Activated CD4-positive, alpha-beta T cell treated with anti-CD3 and anti-CD28 coated beads for 1 hour (primary cell): Measurements from ENCODE around the gene CARMIL1.

Experiments
- DNase-seq: peaks from one replicate; pipeline ENCODE4 v3.0.0-alpha.2; 2020

CARMIL1 gene

DNA sequence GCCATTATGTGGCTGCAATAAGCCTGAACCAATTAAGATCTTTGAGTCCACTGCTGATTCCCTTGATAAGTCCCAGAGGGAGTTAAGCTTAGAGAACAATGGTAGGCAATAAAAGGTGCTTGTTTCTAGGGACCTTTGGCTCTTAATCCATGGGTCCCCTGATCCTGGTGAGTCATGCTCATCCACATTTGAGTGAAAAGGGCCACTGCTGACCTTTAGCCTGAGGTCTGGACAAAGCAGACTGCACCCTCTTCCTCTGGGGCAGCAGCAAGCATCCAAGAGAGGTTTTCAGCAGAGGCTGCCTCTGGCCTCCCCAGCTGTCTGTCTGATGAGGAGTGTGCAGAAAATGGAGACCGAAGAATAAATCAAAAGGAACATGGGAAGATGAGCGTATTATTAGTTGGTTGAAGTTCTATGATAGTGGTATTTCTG is 356.7 kb downstream of the CARMIL1 start:
- no peak for DNase-seq

DNA sequence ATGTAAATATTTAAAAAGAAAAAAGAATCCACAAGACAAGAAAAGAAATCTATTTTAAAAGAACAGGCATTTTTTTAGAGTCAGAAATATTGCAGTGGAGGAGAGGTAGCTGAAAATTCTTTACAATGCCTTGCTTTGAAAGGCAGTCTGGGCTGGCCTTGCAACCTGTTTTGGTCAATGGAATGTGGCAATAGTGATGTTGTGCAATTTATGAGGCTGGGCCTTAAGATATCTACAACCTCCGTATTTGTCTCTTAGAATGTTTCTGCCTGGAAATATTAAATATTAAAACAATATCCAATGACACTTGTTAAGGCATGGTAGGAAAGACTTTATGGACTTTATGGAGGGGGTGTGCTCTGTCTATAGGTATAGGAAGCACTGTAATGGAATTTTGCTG is 358.0 kb downstream of the CARMIL1 start:
- no peak for DNase-seq

DNA sequence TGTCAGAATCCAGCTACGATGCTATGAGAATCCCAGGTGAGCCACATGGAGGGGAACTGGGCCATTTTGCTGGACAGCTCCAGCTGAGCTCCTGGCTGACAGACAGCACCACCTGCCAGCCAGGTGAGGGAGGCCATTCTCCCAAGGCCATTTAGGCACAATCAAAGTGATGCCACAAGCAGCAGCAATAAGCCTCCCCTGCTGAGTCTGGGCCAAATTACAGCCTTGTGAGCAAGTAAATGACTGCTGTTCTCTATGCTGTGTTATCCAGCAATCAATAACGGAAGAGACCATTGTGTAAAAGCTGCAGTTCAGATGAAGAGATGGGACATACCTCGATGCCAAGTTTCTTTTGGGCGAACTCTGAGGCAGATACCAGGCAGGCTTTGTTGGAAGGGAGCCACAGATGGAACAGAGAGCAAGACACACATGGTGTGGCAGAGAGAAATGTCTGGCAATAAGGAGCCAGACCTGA is 358.8 kb downstream of the CARMIL1 start:
- DNase-seq, result no peak

DNA sequence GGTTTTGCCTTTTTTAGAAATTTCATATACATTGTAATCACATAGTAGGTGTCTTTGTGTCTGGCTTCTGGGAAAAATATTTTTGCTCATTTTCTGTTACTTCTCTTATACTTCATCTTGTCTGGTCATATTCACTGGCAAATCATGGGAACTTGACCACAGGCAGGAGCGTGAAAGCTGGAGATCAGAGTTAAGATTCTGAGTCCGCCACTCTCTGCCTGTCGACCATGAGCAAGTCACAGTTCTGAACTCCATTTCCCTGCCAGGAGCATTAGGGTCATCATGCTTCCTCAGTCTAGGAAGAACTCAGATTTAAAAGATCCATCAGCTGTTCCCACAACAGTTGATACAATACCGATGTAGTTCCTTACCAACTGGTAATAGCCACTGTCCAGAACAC is 360.5 kb downstream of the CARMIL1 start:
- DNase-seq, result no peak

DNA sequence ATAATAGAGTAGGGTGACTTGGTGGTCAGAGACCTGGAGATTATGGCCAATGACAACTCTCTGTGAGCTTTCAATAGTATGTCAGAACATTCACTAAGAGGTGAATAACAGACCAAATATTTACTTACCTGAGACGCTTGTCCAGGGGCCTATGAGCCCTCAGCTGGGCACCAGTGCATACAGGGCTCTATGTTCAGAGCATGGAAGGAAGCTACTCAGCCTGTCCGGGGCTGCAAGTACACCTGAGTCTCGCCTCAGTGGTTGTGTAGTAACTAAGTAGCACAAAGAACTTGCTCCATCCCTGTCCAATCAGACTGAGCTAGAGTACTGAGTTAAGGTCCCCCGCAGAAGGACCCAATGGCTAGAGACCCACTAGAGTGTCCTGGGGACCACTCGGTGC is 361.3 kb downstream of the CARMIL1 start:
- no peak for DNase-seq

DNA sequence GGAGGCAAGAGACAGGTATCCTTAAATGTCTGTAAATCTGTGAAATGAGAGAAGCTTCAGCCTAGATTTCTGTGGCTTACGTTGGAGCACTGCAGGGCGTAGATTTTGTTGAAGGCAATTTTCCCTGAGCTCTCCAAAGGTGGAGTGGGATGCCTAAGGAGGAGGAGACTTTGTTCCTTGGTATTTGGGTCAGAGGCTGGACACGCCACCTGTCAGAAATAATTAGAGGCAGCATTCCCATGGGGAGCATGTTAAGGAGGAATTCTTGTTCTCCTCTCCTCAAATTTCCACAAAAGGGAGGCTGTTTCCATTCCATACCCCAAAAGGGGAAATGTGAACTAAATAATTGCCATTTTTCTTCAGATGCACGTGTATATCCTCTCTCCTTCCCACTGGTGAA is 361.7 kb downstream of the CARMIL1 start:
- DNase-seq, result no peak

DNA sequence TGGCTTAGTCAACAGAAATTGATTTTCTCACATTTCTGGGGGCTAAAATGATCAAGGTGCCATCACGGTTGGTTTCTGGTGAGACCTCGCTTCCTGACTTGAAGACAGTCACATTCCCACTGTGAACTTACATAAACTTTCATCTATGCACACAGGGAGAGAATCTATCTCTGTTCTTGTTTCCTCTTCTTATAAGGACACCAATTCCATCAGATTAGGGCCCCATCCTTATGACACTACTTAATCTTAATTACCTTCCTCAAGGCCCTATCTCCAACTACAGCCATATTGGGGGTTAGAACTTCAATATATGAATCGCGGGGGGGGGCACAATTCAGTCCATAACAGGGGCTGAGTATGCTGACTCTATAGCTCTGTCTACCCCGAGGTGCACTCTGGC is 362.2 kb downstream of the CARMIL1 start:
- DNase-seq, result no peak

DNA sequence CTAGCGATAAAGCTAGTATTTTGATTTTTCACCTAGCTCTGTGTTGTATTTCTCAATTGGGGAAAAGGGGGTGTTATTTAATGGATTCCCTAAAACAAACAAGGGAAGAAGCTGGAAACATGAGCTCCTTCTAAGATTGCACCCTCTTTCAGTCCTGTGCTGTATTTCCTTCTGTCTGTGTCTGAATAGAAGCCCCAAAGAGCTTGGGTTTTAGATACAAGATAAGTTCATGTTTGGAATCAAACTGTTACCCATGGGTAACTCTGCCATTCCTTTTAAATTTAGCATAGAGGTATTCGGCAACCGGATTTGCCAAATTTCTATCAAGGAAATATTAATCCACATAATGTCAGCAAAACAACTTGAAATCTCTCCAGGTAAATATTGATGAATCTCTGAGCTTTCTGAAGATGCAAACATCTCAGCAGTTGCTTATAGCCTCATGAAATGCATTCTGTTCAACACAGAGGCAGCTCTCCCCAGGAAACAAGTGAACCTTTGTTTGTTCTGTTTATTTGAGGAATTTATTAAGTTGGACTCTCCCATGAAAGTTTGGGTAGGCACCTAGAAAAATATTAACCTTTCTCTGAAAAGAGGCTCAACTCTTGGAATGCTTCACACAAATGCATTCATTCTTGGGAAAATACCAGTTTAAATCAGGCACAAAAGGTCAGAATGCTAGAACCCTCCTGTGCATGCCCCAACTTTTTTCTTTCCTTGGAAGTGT is 362.9 kb downstream of the CARMIL1 start:
- DNase-seq, result no peak

DNA sequence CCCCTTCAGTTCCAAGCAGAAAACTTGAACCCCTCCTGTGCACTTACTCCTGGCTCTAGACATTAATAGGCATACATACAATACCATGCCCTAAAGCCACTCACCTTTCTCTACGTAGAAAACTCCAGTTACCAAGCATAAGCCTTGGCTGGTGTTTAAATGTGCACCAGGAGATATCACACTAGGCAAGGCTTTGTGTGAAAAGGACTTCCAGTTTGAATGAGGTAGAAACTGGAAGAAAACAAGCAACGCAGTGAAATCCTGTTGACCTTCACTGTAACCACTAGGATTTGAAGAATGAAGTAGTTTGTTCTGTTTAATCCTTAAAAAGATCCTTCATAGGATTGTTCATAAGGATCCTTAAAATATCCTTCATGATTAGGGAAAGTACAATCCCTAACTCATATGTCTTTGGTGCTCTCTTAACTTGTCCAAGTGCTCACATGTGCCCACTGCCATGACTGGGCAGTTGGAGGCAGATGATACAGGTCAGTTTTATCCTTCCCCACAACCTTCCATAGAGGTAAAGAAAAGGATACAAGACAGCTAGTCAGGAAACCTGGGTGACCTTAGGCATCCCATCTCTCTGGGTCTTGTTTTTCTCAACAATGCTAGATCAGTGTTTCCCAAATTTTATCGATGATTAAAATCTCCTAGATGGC is 363.6 kb downstream of the CARMIL1 start:
- no peak for DNase-seq

DNA sequence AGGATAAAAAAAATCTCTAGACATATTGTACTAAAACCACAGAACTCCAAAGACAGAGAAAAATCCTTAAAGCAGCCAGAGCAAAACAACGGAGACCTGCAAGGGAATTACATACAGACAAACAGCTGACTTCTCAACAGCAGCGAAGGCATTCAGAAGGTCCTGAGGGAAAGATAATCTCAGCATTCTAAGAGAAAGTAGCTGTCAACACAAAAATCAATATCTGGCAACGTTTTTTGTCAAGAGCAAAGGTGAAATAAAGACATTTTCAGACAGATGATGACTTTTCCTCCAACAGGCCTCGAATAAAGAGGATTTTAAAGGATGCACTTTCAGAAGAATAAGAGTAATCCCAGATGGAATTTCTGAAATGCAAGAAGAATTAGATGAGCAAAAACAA is 366.7 kb downstream of the CARMIL1 start:
- no peak for DNase-seq

DNA sequence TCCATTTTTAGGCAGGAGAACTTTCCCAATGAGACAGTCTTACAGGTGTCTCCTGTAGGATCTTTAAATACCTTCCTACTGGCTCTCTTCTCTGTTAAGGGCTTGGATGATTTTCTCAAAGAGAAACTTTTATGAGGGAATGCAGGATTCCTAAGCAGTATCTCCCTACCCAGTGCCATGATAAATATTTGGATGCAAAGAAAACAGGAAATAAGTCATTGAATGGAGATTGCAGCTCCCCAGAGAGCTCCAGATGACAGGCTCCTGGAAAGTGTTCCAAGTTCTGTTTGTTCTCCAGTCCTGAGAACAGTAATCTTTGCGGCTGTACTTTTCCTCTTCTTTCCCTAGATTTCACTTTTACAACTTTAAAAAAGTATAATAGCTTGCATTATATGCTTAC is 370.4 kb downstream of the CARMIL1 start:
- DNase-seq, result no peak

DNA sequence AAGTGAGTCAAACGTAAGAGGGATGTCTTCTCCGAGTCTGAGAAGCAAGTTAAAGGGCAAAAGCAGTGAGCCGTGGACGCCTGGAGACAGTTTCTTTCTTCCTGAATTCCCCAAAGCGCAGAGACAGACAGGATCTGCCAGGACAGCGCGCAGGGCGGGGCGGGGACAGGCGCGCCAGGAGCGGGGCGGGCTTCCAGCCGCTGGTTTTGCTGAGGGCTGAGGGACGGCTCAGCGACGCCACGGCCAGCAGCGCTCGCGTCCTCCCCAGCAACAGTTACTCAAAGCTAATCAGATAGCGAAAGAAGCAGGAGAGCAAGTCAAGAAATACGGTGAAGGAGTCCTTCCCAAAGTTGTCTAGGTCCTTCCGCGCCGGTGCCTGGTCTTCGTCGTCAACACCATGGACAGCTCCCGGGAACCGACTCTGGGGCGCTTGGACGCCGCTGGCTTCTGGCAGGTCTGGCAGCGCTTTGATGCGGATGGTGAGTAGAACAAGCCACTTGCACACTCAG is 372.9 kb downstream of the CARMIL1 start, which contains the start of gene SCGN:
SCGN (plus strand) TSS at position 209 of the 509 bp plus-strand sequence; CDS start at position 398, 189 bp downstream.
- DNase-seq, result no peak

DNA sequence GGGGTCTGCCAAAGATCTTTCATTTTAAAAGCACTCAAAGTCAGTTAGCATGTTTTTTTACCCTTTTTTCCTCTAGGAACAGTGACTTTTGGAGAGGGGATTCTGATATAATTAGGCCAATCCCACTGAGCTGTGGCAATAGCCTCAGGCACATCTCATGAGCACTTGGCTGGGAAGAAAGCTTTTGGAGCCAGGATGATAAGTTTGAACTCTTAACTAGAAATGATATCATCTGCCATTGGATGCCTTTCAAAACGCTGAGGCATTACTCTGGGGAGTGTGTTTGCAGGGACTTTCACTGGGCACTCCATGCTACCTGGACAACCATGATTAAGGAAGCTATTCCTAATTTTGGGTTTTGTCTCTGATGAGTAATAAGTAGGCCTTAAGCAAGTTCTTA is 376.5 kb downstream of the CARMIL1 start:
- DNase-seq, result no peak

DNA sequence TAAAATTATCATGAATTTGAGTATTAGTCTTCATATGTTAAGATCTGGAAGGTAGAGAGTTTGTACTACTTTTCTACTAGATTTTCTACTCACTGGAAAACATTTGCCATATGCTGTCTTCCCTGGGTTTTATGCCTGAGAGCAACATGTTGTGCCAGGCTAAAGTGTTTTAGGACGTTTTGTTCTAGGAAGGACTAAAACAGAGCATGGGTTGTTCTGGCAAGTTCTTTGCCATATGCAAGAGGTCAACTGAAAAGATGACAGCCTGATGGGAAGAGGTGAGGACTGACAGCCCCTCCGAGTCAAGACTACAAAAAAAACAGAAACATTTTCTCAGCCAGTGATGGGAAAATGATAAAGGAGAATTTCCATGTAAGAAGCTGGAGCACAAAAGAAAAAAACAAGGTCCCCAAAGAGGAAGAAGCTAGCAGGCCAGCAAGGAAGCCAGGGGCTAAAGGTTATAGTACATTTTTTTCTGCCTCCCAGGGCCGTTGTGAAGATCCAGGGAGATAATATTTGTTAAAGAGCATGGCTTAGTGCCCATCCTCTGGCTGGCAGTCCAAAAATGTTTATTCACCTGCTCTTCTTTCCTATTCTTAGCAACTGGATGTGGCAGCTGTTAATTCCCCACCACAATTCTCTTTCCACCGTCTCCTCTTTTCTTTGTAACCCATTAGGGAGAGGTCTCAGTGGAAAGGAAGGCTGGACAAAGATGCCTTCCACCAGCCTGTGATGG is 380.6 kb downstream of the CARMIL1 start:
- DNase-seq, result no peak

DNA sequence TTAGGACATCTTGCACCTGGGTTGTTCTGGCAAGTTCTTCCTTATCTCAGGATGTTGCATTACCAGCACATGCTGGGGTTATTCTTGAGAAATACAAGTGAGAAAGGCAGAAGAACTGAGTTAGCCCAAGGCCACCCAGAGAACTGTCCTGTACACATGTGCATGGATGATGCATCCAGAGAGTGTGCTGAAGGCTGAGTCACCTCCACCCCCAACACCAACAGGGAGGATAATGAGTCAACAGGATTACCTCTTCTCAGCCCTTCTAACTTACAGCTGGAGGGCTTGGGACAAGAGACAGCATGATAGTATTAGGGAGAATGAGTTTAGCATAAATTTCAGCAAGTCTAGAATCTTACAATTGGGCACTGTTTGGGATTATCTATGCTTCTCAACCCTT is 381.3 kb downstream of the CARMIL1 start:
- no peak for DNase-seq

DNA sequence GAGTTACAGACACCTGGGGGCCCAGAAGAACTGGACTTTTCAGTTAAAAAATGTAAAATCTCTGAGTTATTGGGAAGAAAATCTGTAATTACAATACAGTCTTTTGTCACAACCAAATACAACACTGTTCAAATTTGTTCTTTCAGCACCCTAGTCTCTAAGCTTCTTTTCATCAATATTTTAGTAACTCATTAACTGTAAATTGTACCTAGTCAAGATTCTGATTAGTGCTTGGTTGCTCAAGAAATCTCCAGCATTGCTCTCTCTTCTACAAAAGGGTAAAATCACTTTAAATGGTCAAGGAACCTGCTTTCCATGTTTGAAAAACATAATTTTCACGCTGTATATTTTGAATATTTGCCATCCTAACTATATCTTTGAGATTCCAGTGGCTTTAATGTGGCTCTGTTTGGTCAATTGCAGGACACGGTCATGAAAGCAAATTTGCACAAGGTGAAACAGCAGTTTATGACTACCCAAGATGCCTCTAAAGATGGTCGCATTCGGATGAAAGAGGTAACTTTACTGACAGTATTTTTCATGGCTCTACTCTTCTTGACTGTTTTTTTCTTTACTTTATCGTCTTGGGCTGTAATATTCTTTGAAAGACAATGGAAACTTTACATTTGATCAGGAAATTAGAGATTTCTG is 382.1 kb downstream of the CARMIL1 start:
- DNase-seq, result no peak

DNA sequence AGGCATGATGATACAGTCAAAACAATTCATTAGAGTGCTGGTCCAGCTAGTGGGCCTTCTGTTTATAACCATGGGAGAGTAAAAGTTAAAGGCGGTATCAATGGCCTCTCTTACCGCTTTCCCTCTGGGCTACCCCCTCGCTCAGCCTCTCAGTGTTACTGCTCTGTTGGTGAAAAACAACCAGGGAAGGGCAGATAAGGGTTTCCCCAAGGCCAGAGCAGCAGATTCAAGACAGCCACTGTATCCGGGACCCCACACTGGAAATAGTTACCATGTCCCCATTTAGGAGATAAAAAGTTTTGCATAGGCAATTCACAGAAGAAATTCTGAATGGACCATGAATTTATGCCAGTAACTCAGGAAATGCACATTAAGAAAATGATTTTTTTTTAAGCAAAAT is 386.3 kb downstream of the CARMIL1 start:
- DNase-seq, result no peak

DNA sequence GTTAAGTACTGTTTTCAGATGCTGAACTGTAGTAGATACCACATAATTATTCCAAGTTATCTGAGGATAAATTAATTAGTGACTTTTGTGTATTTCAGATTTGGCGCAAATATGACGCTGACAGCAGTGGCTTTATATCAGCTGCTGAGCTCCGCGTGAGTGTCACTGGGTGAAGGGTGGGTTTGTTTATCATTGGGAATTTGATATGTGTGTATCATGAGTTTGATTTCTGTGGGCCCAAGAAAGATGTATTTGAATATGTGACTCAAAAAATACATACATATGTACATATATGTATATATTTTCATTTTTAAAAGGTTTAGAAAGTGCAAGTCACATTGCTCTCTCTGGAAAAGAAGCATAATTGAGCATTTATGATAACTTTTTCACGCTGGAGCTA is 390.2 kb downstream of the CARMIL1 start:
- no peak for DNase-seq
